ENCODE measurements around the gene AXIN1. TPM values are rescaled to one million over a fixed set of nuclear protein-coding genes. Genes with fewer than 3 reads are reported as not detected.
A peak's percentile ranks its signal among the peaks of the same experiment; 100 is the strongest.

Gene AXIN1
- total RNA-seq, 1 experiment from 2014 or later: 53.3 TPM

GRCh38 chr16:375212-375611 lies 22.7 kb upstream of the AXIN1 start:
- peaks cover 24% of the 10 kb centered on the region for H3K4me1 ChIP-seq (ENCODE audit: control insufficient read depth, insufficient read depth, low read length)
- TF ChIP-seq POLR2AphosphoS5 (IDR thresholded peaks at IDR 0.05; ENCODE audit: low read depth, low read length) (0 out of 2 replicates have a peak, but pooled peaks have one; percentile 10), CTCF (IDR thresholded peaks at IDR 0.05) (no peak), TCF7L2 (IDR thresholded peaks at IDR 0.05; ENCODE audit: low read depth, low read length) (no peak), SIN3A (IDR thresholded peaks at IDR 0.05; ENCODE audit: borderline replicate concordance, insufficient read depth, low read depth, low read length) (no peak), REST (IDR thresholded peaks at IDR 0.05; ENCODE audit: insufficient read depth in 1 of 2, low read depth in 2 of 2, low read length in 1 of 2) (no peak)
- CTCF ChIA-PET: no interaction called here
- POLR2A ChIA-PET: no interaction called here
- no peaks in the 10 kb centered on the region for H3K36me3 ChIP-seq (ENCODE audit: control insufficient read depth, insufficient read depth, low read length)
- no peak for DNase-seq (ENCODE audit: low read depth, low spot score)
- ATAC-seq: no peak
- in situ Hi-C loops (cut with HindIII; ENCODE audit: low pct_unique_long_range_greater_than_20kb, low sequenced_read_pairs) (no loop called here), intact Hi-C loops (cut with micrococcal nuclease; ENCODE audit: unreplicated experiment) (no loop called here)
- H3K9me3 ChIP-seq (ENCODE audit: control insufficient read depth, insufficient read depth, low read depth, low read length): no peaks in the 10 kb centered on the region
- H3K4me3 ChIP-seq (ENCODE audit: low read depth in 2 of 2, low read length in 2 of 2): no peak overlapping the region
- BruUV-seq (replicated peaks): no TSS peak
- no peak overlapping the region for H3K27ac ChIP-seq (ENCODE audit: low read length)
- no peaks in the 10 kb centered on the region for H3K27me3 ChIP-seq (ENCODE audit: control insufficient read depth, insufficient read depth, low read length)

- Histone ChIP-seq H3K36me3 (ENCODE audit: control insufficient read depth, insufficient read depth, low read length) (no peaks in the 10 kb centered on the region), H3K4me3 (ENCODE audit: low read depth in 2 of 2, low read length in 2 of 2) (no peak overlapping the region), H3K27me3 (ENCODE audit: control insufficient read depth, insufficient read depth, low read length) (no peaks in the 10 kb centered on the region), H3K4me1 (ENCODE audit: control insufficient read depth, insufficient read depth, low read length) (peaks cover 21% of the 10 kb centered on the region), H3K9me3 (ENCODE audit: control insufficient read depth, insufficient read depth, low read depth, low read length) (no peaks in the 10 kb centered on the region), H3K27ac (ENCODE audit: low read length) (no peak overlapping the region)
- POLR2A ChIA-PET: no interaction called here
- intact Hi-C loops (cut with micrococcal nuclease; ENCODE audit: unreplicated experiment): no loop called here
- no TSS peak for BruUV-seq (replicated peaks)
- in situ Hi-C loops (cut with HindIII; ENCODE audit: low pct_unique_long_range_greater_than_20kb, low sequenced_read_pairs): no loop called here
- TF ChIP-seq REST (IDR thresholded peaks at IDR 0.05; ENCODE audit: insufficient read depth in 1 of 2, low read depth in 2 of 2, low read length in 1 of 2) (no peak), CTCF (IDR thresholded peaks at IDR 0.05) (no peak)
- CTCF ChIA-PET: no interaction called here
- no peak for ATAC-seq
- no peak for DNase-seq (ENCODE audit: low read depth, low spot score)
Observed at GRCh38 chr16:374616-374926, 22.0 kb upstream of the AXIN1 start.
